ENCODE data around the gene NRAP. TPM values are rescaled to one million over a fixed set of nuclear protein-coding genes. Genes with fewer than 3 reads are reported as not detected.
"Not testable (repeated sequence)": the region's sequence is repeated elsewhere in the genome, so short reads cannot be mapped to it uniquely, and the experiment has no call there.

The NRAP gene
- total RNA-seq, 1 experiment from 2014 or later, result not detected

GRCh38 chr10:113663142-113663541, 699 bp downstream of the NRAP start:
- Mint-ChIP-seq H3K9me3 (ENCODE audit: low read depth, unreplicated experiment) (no peaks in the 10 kb centered on the region), H3K36me3 (ENCODE audit: insufficient read depth, unreplicated experiment) (no peaks in the 10 kb centered on the region), H3K4me1 (ENCODE audit: low read depth, unreplicated experiment) (no peaks in the 10 kb centered on the region), H3K27me3 (ENCODE audit: unreplicated experiment) (no peaks in the 10 kb centered on the region), H3K4me3 (ENCODE audit: low read depth, unreplicated experiment) (no peak overlapping the region), H3K27ac (ENCODE audit: unreplicated experiment) (no peak overlapping the region)
- CTCF ChIA-PET, result no interaction called here
- intact Hi-C loops (cut with micrococcal nuclease; ENCODE audit: unreplicated experiment), result no loop called here
- no peak for TF ChIP-seq CTCF (IDR thresholded peaks at IDR 0.05; ENCODE audit: unreplicated experiment)
- BruUV-seq (replicated peaks), result no TSS peak
- no peak for DNase-seq

GRCh38 chr10:113661332-113661731, 2.5 kb downstream of the NRAP start:
- CTCF ChIA-PET, result no interaction called here
- H3K9me3 Mint-ChIP-seq (ENCODE audit: low read depth, unreplicated experiment), result no peaks in the 10 kb centered on the region
- TF ChIP-seq CTCF (IDR thresholded peaks at IDR 0.05; ENCODE audit: unreplicated experiment), result no peak
- DNase-seq, result no peak
- no peaks in the 10 kb centered on the region for H3K36me3 Mint-ChIP-seq (ENCODE audit: insufficient read depth, unreplicated experiment)
- no TSS peak for BruUV-seq (replicated peaks)
- peaks cover 15% of the 10 kb centered on the region for H3K27me3 Mint-ChIP-seq (ENCODE audit: unreplicated experiment)
- no peak overlapping the region for H3K4me3 Mint-ChIP-seq (ENCODE audit: low read depth, unreplicated experiment)
- intact Hi-C loops (cut with micrococcal nuclease; ENCODE audit: unreplicated experiment), result no loop called here
- no peaks in the 10 kb centered on the region for H3K4me1 Mint-ChIP-seq (ENCODE audit: low read depth, unreplicated experiment)
- no peak overlapping the region for H3K27ac Mint-ChIP-seq (ENCODE audit: unreplicated experiment)

- TF ChIP-seq CTCF (IDR thresholded peaks at IDR 0.05; ENCODE audit: unreplicated experiment), result no peak
- Mint-ChIP-seq H3K27me3 (ENCODE audit: unreplicated experiment) (peaks cover 42% of the 10 kb centered on the region), H3K36me3 (ENCODE audit: insufficient read depth, unreplicated experiment) (no peaks in the 10 kb centered on the region), H3K4me1 (ENCODE audit: low read depth, unreplicated experiment) (no peaks in the 10 kb centered on the region), H3K27ac (ENCODE audit: unreplicated experiment) (no peak overlapping the region), H3K9me3 (ENCODE audit: low read depth, unreplicated experiment) (no peaks in the 10 kb centered on the region), H3K4me3 (ENCODE audit: low read depth, unreplicated experiment) (no peak overlapping the region)
- no TSS peak for BruUV-seq (replicated peaks)
- DNase-seq, result no peak
- intact Hi-C loops (cut with micrococcal nuclease; ENCODE audit: unreplicated experiment), result no loop called here
- CTCF ChIA-PET, result interaction anchor here (0.5 kb wide), 1 partner anchor 121 kb away, joined by 3 read pairs; no protein-coding TSS in a partner anchor
Measured at GRCh38 chr10:113657544-113657943, 6.3 kb downstream of the NRAP start.

- H3K27ac Mint-ChIP-seq (ENCODE audit: unreplicated experiment), result no peak overlapping the region
- H3K4me3 Mint-ChIP-seq (ENCODE audit: low read depth, unreplicated experiment), result no peak overlapping the region
- CTCF ChIA-PET, result no interaction called here
- no peak for DNase-seq
- peaks cover 47% of the 10 kb centered on the region for H3K27me3 Mint-ChIP-seq (ENCODE audit: unreplicated experiment)
- no TSS peak for BruUV-seq (replicated peaks)
- no peaks in the 10 kb centered on the region for H3K9me3 Mint-ChIP-seq (ENCODE audit: low read depth, unreplicated experiment)
- no peaks in the 10 kb centered on the region for H3K36me3 Mint-ChIP-seq (ENCODE audit: insufficient read depth, unreplicated experiment)
- H3K4me1 Mint-ChIP-seq (ENCODE audit: low read depth, unreplicated experiment), result no peaks in the 10 kb centered on the region
- intact Hi-C loops (cut with micrococcal nuclease; ENCODE audit: unreplicated experiment), result no loop called here
- TF ChIP-seq CTCF (IDR thresholded peaks at IDR 0.05; ENCODE audit: unreplicated experiment), result no peak
Measured at GRCh38 chr10:113656896-113657295, 6.9 kb downstream of the NRAP start.

- H3K36me3 Mint-ChIP-seq (ENCODE audit: insufficient read depth, unreplicated experiment); BruUV-seq (replicated peaks); H3K4me3 Mint-ChIP-seq (ENCODE audit: low read depth, unreplicated experiment); H3K4me1 Mint-ChIP-seq (ENCODE audit: low read depth, unreplicated experiment); DNase-seq; H3K27ac Mint-ChIP-seq (ENCODE audit: unreplicated experiment); H3K9me3 Mint-ChIP-seq (ENCODE audit: low read depth, unreplicated experiment); CTCF ChIA-PET; intact Hi-C loops (cut with micrococcal nuclease; ENCODE audit: unreplicated experiment): not testable (repeated sequence)
- H3K27me3 Mint-ChIP-seq (ENCODE audit: unreplicated experiment), result peaks cover 80% of the 10 kb centered on the region
Measured at GRCh38 chr10:113652456-113652855, 11.4 kb downstream of the NRAP start.
